ENCODE results near the gene VIM. TPM values are rescaled to one million over a fixed set of nuclear protein-coding genes. Genes with fewer than 3 reads are reported as not detected.

The VIM gene
- total and polyA plus RNA-seq, 10 of the 15 experiments (the other 5 are each of a cell fraction or from before 2014, with no cell fraction given): 44.2 to 287 (median 188) TPM

GRCh38 chr10:17216901-17217395 lies 11.1 kb upstream of the VIM start:
- intact Hi-C loops (cut with micrococcal nuclease; ENCODE audit: unreplicated experiment) (loop anchor here (1.0 kb wide), 1 partner anchor 10 kb away; no protein-coding TSS in a partner anchor), in situ Hi-C loops (cut with MboI) (loop anchor here (25.0 kb wide), 1 partner anchor 1445 kb away; the partner anchor contains the start of genes ARL5B and NSUN6)
- no peaks in the 10 kb centered on the region for H3K79me2 ChIP-seq (ENCODE audit: control insufficient read depth, insufficient read depth, low read length)
- RAD21 ChIA-PET (ENCODE audit: unreplicated experiment): no interaction called here
- no peak for FAIRE-seq
- BruUV-seq (replicated peaks): no TSS peak
- no peak overlapping the region for H3K4me2 ChIP-seq (ENCODE audit: control insufficient read depth, insufficient read depth)
- H3K9ac ChIP-seq (ENCODE audit: control insufficient read depth, insufficient read depth, low read length): no peak overlapping the region
- H3K4me3 ChIP-seq: no peak overlapping the region
- no peaks in the 10 kb centered on the region for H3K27me3 ChIP-seq (replicated peaks in 1 of 2; ENCODE audit: control insufficient read depth in 2 of 2, insufficient read depth in 2 of 2, low read length in 1 of 2)
- no peak for DNase-seq (ENCODE audit: low read depth, low spot score)
- no peak overlapping the region for H2AFZ ChIP-seq (ENCODE audit: control insufficient read depth, low read depth, low read length)
- CTCF ChIA-PET: interaction anchor here (1.2 kb wide), 1 partner anchor 10 kb away, joined by 4 read pairs; no protein-coding TSS in a partner anchor
- no peaks in the 10 kb centered on the region for H3K36me3 ChIP-seq (ENCODE audit: control insufficient read depth in 2 of 2, insufficient read depth in 2 of 2, low read length in 1 of 2)
- POLR2A ChIA-PET: interaction anchor here (0.6 to 2.4 kb wide), 2 partner anchors 13 to 18 kb away, joined by 3 to 12 read pairs; no protein-coding TSS in a partner anchor
- no peak overlapping the region for H3K27ac ChIP-seq (ENCODE audit: control insufficient read depth, insufficient read depth)
- peaks cover 14% of the 10 kb centered on the region for H3K4me1 ChIP-seq (ENCODE audit: control insufficient read depth, insufficient read depth, low read length)
- H3K9me3 ChIP-seq (replicated peaks; ENCODE audit: control insufficient read depth, insufficient read depth, low read length): no peaks in the 10 kb centered on the region
- no peaks in the 10 kb centered on the region for H4K20me1 ChIP-seq (ENCODE audit: control insufficient read depth, insufficient read depth)
- 52% methylated on average over 6 of the region's 6 CpGs for WGBS (ENCODE audit: insufficient coverage, insufficient replicate concordance, low lambda C conversion rate, missing lambda C conversion rate)
- TF ChIP-seq PAX8 (IDR thresholded peaks at IDR 0.05) (no peak), CREB1 (IDR thresholded peaks at IDR 0.05; ENCODE audit: low read depth) (no peak), SKIL (IDR thresholded peaks at IDR 0.05; ENCODE audit: low read depth, poor library complexity, severe bottlenecking) (no peak)
- SMC1A ChIA-PET (ENCODE audit: uncharacterized antibody, unreplicated experiment): no interaction called here
- ATAC-seq: peak; percentile 10; the same call in 2 of the 3 replicates

GRCh38 chr10:17217631-17218232 lies 10.3 kb upstream of the VIM start:
- no peaks in the 10 kb centered on the region for H3K9me3 ChIP-seq (replicated peaks; ENCODE audit: control insufficient read depth, insufficient read depth, low read length)
- H3K27me3 ChIP-seq (replicated peaks in 1 of 2; ENCODE audit: control insufficient read depth in 2 of 2, insufficient read depth in 2 of 2, low read length in 1 of 2): no peaks in the 10 kb centered on the region
- RAD21 ChIA-PET (ENCODE audit: unreplicated experiment): no interaction called here
- 50% methylated on average over 1 of the region's 1 CpG for WGBS (ENCODE audit: insufficient coverage, insufficient replicate concordance, low lambda C conversion rate, missing lambda C conversion rate)
- H3K36me3 ChIP-seq (ENCODE audit: control insufficient read depth in 2 of 2, insufficient read depth in 2 of 2, low read length in 1 of 2): no peaks in the 10 kb centered on the region
- intact Hi-C loops (cut with micrococcal nuclease; ENCODE audit: unreplicated experiment): no loop called here
- CTCF ChIA-PET: no interaction called here
- H3K79me2 ChIP-seq (ENCODE audit: control insufficient read depth, insufficient read depth, low read length): no peaks in the 10 kb centered on the region
- POLR2A ChIA-PET: no interaction called here
- H3K4me3 ChIP-seq: no peak overlapping the region
- H3K27ac ChIP-seq (ENCODE audit: control insufficient read depth, insufficient read depth): no peak overlapping the region
- FAIRE-seq (no peak), ATAC-seq (no peak), DNase-seq (ENCODE audit: low read depth, low spot score) (no peak)
- no peak overlapping the region for H2AFZ ChIP-seq (ENCODE audit: control insufficient read depth, low read depth, low read length)
- H3K4me2 ChIP-seq (ENCODE audit: control insufficient read depth, insufficient read depth): no peak overlapping the region
- BruUV-seq (replicated peaks): no TSS peak
- H3K9ac ChIP-seq (ENCODE audit: control insufficient read depth, insufficient read depth, low read length): no peak overlapping the region
- in situ Hi-C loops (cut with MboI): loop anchor here (25.0 kb wide), 1 partner anchor 1445 kb away; the partner anchor contains the start of genes ARL5B and NSUN6
- no peaks in the 10 kb centered on the region for H4K20me1 ChIP-seq (ENCODE audit: control insufficient read depth, insufficient read depth)
- SMC1A ChIA-PET (ENCODE audit: uncharacterized antibody, unreplicated experiment): interaction anchor here (0.7 kb wide), 1 partner anchor 26 kb away, joined by 3 read pairs; no protein-coding TSS in a partner anchor
- H3K4me1 ChIP-seq (ENCODE audit: control insufficient read depth, insufficient read depth, low read length): peaks cover 14% of the 10 kb centered on the region
- TF ChIP-seq WRNIP1 (IDR thresholded peaks at IDR 0.05; ENCODE audit: borderline replicate concordance, low read depth, low read length): no peak
- no peak for TF ChIP-seq YBX1 (IDR thresholded peaks at IDR 0.05)
- TF ChIP-seq SMC3 (IDR thresholded peaks at IDR 0.05; ENCODE audit: borderline replicate concordance, low read length): no peak
- no peak for TF ChIP-seq ESRRA (IDR thresholded peaks at IDR 0.05; ENCODE audit: low read length)
- TF ChIP-seq ZNF24 (IDR thresholded peaks at IDR 0.05): no peak
- no peak for TF ChIP-seq HDAC2 (IDR thresholded peaks at IDR 0.05)
- TF ChIP-seq CBFB (IDR thresholded peaks at IDR 0.05; ENCODE audit: low read depth): no peak
- TF ChIP-seq EGR1 (IDR thresholded peaks at IDR 0.05; ENCODE audit: borderline replicate concordance in 1 of 2, low read depth in 2 of 2, low read length in 2 of 2): no peak
- TF ChIP-seq RAD21 (IDR thresholded peaks at IDR 0.05; ENCODE audit: insufficient read depth, low read depth, low read length): no peak
- no peak for TF ChIP-seq SP1 (IDR thresholded peaks at IDR 0.05; ENCODE audit: low read depth, low read length)
- no peak for TF ChIP-seq NR2C2 (IDR thresholded peaks at IDR 0.05; ENCODE audit: borderline replicate concordance, control insufficient read depth, insufficient read length, low read depth)
- no peak for TF ChIP-seq NFYB (IDR thresholded peaks at IDR 0.05; ENCODE audit: insufficient read depth, low read depth, low read length)
- TF ChIP-seq ZZZ3 (IDR thresholded peaks at IDR 0.05; ENCODE audit: control insufficient read depth, insufficient read length, low read depth): no peak
- no peak for TF ChIP-seq NFXL1 (IDR thresholded peaks at IDR 0.05; ENCODE audit: borderline replicate concordance)
